Measurements from ENCODE around the gene EIF3L. TPM values are rescaled to one million over a fixed set of nuclear protein-coding genes. Genes with fewer than 3 reads are reported as not detected.

Gene EIF3L
- total RNA-seq, 1 experiment from 2014 or later = 582 TPM

- Histone ChIP-seq H3K79me2 (ENCODE audit: low read depth) (no peaks in the 10 kb centered on the region), H3K9me3 (ENCODE audit: insufficient read depth, low read depth) (no peaks in the 10 kb centered on the region), H3K9me2 (ENCODE audit: insufficient read depth) (no peaks in the 10 kb centered on the region), H3K27me3 (ENCODE audit: insufficient read depth, low read depth) (no peaks in the 10 kb centered on the region), H3K4me3 (no peak overlapping the region), H3K4me2 (no peak overlapping the region), H3K27ac (no peak overlapping the region), H3K36me3 (ENCODE audit: low read depth) (peaks cover 34% of the 10 kb centered on the region; the same call in 1 of the 2 replicates), H3F3A (ENCODE audit: insufficient read depth, low read depth) (peaks cover 18% of the 10 kb centered on the region), H2AFZ (no peak overlapping the region), H4K20me1 (ENCODE audit: insufficient read depth) (no peaks in the 10 kb centered on the region), H3K4me1 (replicated peaks; ENCODE audit: insufficient read depth) (no peaks in the 10 kb centered on the region)
- BruUV-seq (replicated peaks) = no TSS peak
- ChIA-PET CTCF (interaction anchor here (0.6 kb wide), 1 partner anchor 84 kb away, joined by 6 read pairs; no protein-coding TSS in a partner anchor), POLR2A (ENCODE audit: unreplicated experiment) (no interaction called here)
- TF ChIP-seq CTCF (conservative IDR thresholded peaks at IDR 0.05) = no peak
- no peak for TF ChIP-seq EZH2 (IDR thresholded peaks at IDR 0.05; ENCODE audit: low read depth)
- intact Hi-C loops (cut with micrococcal nuclease; ENCODE audit: unreplicated experiment) = no loop called here
- no peak for DNase-seq
Measured at GRCh38 chr22:37831472-37831871, 17.7 kb upstream of the EIF3L start.

- no TSS peak for BruUV-seq (replicated peaks)
- H3K27me3 ChIP-seq (ENCODE audit: insufficient read depth, low read depth) = no peaks in the 10 kb centered on the region
- no peaks in the 10 kb centered on the region for H3K4me1 ChIP-seq (replicated peaks; ENCODE audit: insufficient read depth)
- intact Hi-C loops (cut with micrococcal nuclease; ENCODE audit: unreplicated experiment) = no loop called here
- peaks cover 13% of the 10 kb centered on the region for H3F3A ChIP-seq (ENCODE audit: insufficient read depth, low read depth)
- H3K9me2 ChIP-seq (ENCODE audit: insufficient read depth) = no peaks in the 10 kb centered on the region
- no peak overlapping the region for H2AFZ ChIP-seq
- POLR2A ChIA-PET (ENCODE audit: unreplicated experiment) = no interaction called here
- H3K79me2 ChIP-seq (ENCODE audit: low read depth) = no peaks in the 10 kb centered on the region
- H3K4me3 ChIP-seq = no peak overlapping the region
- no peak for DNase-seq
- no peak overlapping the region for H3K4me2 ChIP-seq
- TF ChIP-seq EZH2 (IDR thresholded peaks at IDR 0.05; ENCODE audit: low read depth) (no peak), CTCF (conservative IDR thresholded peaks at IDR 0.05) (no peak)
- H3K9me3 ChIP-seq (ENCODE audit: insufficient read depth, low read depth) = no peaks in the 10 kb centered on the region
- H3K27ac ChIP-seq = no peak overlapping the region
- H4K20me1 ChIP-seq (ENCODE audit: insufficient read depth) = no peaks in the 10 kb centered on the region
- H3K36me3 ChIP-seq (ENCODE audit: low read depth) = peaks cover 39% of the 10 kb centered on the region; the same call in 1 of the 2 replicates
- CTCF ChIA-PET = interaction anchor here (0.6 kb wide), 1 partner anchor 83 kb away, joined by 6 read pairs; no protein-coding TSS in a partner anchor
Measured at GRCh38 chr22:37832022-37832857, 17.0 kb upstream of the EIF3L start.

- Histone ChIP-seq H2AFZ (no peak overlapping the region), H3K27ac (no peak overlapping the region), H3K9me3 (ENCODE audit: insufficient read depth, low read depth) (peaks cover 4% of the 10 kb centered on the region; the same call in 1 of the 2 replicates), H3K4me1 (replicated peaks; ENCODE audit: insufficient read depth) (peaks cover 13% of the 10 kb centered on the region), H3K4me2 (peak overlapping the region; percentile 90), H3K79me2 (ENCODE audit: low read depth) (peaks cover 28% of the 10 kb centered on the region), H3K4me3 (peak overlapping the region; percentile 92; the same call in 1 of the 2 replicates), H4K20me1 (ENCODE audit: insufficient read depth) (peaks cover 9% of the 10 kb centered on the region; the same call in 1 of the 2 replicates), H3K36me3 (ENCODE audit: low read depth) (no peaks in the 10 kb centered on the region), H3F3A (ENCODE audit: insufficient read depth, low read depth) (peaks cover 45% of the 10 kb centered on the region), H3K27me3 (ENCODE audit: insufficient read depth, low read depth) (no peaks in the 10 kb centered on the region), H3K9me2 (ENCODE audit: insufficient read depth) (no peaks in the 10 kb centered on the region)
- no peak for TF ChIP-seq CTCF (conservative IDR thresholded peaks at IDR 0.05)
- no peak for TF ChIP-seq EZH2 (IDR thresholded peaks at IDR 0.05; ENCODE audit: low read depth)
- intact Hi-C loops (cut with micrococcal nuclease; ENCODE audit: unreplicated experiment) = loop anchor here (5.0 to 10.0 kb wide), 3 partner anchors 35 to 297 kb away; partner anchors contain the start of genes C22orf23, GCAT and POLR2F
- BruUV-seq (replicated peaks) = no TSS peak
- ChIA-PET POLR2A (ENCODE audit: unreplicated experiment) (interaction anchor here (0.6 kb wide), 1 partner anchor 57 kb away, joined by 6 read pairs; no protein-coding TSS in a partner anchor), CTCF (no interaction called here)
- DNase-seq = no peak
Measured at GRCh38 chr22:37842015-37842793, 7.0 kb upstream of the EIF3L start.

Measured in PC-9 (cell line).